22Rv1 (cell line): ENCODE results near the gene LPO.

ENCODE experiments used
- ZFX ChIP-seq: fragments of 450-650 bp; IDR thresholded peaks from 2 replicates; pipeline ENCODE4 v1.6.1; 2017; ENCODE audit warnings: antibody characterized with exemption, borderline replicate concordance
- TF ChIP-seq, protein P1 (sequence below): fragments of 450-650 bp; IDR thresholded peaks from 2 replicates; pipeline ENCODE4 v1.5.1; 2017; ENCODE audit warnings: mild to moderate bottlenecking

DNA sequence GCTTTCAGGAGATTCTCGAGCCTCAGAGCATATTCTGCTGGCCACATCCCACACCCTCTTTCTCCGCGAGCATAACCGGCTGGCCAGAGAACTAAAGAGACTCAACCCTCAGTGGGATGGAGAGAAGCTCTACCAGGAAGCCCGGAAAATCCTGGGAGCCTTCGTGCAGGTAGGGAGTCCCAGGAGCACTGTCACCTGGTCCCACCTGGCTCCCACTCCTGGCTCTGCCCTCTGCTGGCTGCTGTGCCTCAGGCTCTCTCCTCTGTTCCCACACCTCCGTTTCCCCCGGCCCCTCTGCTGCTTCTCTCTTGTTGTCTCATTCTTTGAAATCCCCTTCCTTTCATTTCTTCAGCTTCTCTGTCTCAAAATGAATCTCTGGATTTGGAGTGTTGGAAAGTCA lies 16.4 kb downstream of the LPO start:
- TF ChIP-seq, protein P1, sequence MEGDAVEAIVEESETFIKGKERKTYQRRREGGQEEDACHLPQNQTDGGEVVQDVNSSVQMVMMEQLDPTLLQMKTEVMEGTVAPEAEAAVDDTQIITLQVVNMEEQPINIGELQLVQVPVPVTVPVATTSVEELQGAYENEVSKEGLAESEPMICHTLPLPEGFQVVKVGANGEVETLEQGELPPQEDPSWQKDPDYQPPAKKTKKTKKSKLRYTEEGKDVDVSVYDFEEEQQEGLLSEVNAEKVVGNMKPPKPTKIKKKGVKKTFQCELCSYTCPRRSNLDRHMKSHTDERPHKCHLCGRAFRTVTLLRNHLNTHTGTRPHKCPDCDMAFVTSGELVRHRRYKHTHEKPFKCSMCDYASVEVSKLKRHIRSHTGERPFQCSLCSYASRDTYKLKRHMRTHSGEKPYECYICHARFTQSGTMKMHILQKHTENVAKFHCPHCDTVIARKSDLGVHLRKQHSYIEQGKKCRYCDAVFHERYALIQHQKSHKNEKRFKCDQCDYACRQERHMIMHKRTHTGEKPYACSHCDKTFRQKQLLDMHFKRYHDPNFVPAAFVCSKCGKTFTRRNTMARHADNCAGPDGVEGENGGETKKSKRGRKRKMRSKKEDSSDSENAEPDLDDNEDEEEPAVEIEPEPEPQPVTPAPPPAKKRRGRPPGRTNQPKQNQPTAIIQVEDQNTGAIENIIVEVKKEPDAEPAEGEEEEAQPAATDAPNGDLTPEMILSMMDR = peak; percentile 59
- no peak for TF ChIP-seq ZFX
